Activated CD8-positive, alpha-beta memory T cell treated with anti-CD3 and anti-CD28 coated beads for 24 hours (primary cell): ENCODE measurements around the gene OPN1MW3.
"Not testable (repeated sequence)": the region's sequence is repeated elsewhere in the genome, so short reads cannot be mapped to it uniquely, and the experiment has no call there.

ENCODE experiments used
- DNase-seq: peaks from one replicate; pipeline ENCODE4 v3.0.0-alpha.2; 2020

OPN1MW3 gene

GRCh38 chrX:154298312-154298711 is 40.9 kb downstream of the OPN1MW3 start:
- DNase-seq, result no peak

GRCh38 chrX:154300816-154301215 is 43.4 kb downstream of the OPN1MW3 start:
- DNase-seq, result no peak

DNA sequence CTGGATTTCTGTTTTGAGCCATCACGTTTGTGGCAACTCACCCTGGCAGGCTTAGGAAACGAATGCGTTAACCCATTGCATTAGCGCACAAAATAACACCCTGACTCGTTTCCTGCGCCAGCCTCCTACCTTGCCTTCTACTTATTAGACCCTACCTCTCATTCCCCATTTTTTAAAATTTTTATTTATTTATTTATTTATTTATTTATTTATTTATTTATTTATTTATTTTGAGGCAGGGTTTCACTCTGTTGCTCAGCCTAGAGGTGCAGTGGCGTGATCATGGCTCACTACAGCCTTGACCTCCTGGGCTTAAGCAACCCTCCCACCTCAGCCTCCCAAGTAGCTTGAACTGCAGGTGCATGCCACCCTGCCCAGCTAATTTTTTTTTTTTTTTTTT is 45.6 kb downstream of the OPN1MW3 start:
- DNase-seq, result not testable (repeated sequence)

GRCh38 chrX:154303476-154303875 is 46.1 kb downstream of the OPN1MW3 start:
- no peak for DNase-seq

- no peak for DNase-seq
These were observed 47.5 kb downstream of the OPN1MW3 start for GRCh38 chrX:154304846-154305245.

DNA sequence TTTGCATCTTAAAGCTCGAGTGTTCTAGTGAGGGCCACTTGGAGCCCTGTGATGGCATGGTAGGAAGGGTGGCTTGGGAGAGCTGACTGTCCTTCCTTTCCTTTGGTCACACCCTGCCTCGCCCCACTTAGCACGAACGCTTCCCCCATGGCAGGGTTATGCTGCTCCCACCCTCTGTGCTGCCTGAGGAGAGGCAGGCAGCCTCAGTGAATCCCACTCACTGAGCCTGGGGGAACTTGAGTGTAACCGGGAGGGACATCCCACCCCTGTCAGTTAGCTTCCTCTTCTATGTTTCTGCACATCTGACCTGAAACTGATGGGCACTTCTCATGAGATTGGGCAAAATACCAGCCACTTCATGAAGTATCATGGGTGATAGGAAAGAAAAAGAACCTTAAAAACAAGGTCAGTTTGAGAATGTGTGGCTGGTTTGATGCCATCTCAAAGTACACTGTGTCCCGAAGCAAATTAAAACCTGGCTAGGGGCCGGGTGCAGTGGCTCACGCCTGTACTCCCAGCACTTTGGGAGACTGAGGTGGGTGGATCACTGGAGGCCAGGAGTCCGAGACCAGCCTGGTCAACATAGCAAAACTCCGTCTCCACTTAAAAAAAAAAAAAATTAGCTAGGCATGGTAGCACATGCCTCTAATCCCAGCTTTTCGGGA is 48.3 kb downstream of the OPN1MW3 start:
- DNase-seq, result no peak

GRCh38 chrX:154307202-154307601 is 49.8 kb downstream of the OPN1MW3 start:
- no peak for DNase-seq

DNA sequence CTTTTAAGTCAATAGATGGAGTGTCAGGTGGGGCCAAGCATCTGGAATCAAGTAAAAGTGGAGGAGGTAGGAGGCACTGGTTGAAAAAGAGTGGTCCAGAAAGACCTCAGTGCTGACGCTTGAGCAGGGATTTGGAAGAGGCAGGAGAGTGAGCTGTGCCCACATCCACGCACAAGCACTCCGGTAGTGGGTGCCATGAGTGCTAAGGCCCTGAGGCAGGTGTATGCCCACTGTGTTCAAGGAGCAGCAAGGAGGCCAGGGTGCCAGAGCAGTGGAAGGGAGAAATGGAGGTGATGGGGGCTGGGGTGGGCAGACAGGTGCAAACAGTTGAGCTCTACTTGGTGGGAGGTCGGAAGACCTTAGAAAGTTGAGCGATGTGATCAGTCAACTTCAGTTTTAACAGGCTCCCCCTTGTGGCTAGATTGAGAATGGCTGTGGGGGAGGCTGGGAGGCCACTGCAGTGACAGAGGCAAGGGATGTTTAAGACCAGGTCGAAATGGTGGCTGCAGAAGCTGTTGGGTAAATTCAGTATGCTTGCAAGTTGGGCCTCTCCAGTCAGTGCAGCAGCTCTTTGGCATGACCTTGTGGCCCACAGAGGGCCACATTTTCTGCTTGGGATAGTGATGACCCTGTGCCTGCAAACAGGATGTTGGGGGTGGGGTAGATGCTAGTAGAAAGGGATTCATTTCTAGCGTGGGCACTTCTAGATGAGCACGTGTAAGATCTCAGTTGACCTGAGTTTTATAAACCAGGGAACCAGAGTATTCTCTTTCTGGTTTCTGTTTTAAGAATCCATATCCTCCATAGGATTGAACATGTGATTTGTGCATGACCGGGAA is 50.9 kb downstream of the OPN1MW3 start:
- peak; percentile 93 for DNase-seq

GRCh38 chrX:154309041-154309775 is 51.8 kb downstream of the OPN1MW3 start:
- DNase-seq, result no peak

- DNase-seq, result no peak
These were observed 53.5 kb downstream of the OPN1MW3 start for GRCh38 chrX:154310616-154311536.

DNA sequence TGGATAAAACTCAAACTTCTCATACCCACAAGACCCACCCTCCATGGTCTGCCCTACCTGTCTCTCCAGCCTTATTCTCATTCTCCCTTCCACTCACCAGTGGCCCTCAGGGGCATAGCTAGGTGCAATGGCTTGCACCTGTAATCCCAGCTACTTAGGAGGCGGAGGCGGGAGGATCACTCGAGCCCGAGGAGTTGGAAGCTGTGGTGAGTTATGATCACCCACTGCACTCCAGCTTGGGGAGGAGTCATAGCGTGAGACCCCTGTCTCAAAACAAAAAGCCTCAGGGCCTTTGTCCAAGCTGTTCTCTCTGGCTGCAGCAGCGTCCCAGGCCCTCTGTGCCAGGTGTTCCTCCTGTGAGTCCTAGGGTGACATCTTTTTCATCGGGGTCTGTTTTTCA is 54.7 kb downstream of the OPN1MW3 start:
- no peak for DNase-seq

DNA sequence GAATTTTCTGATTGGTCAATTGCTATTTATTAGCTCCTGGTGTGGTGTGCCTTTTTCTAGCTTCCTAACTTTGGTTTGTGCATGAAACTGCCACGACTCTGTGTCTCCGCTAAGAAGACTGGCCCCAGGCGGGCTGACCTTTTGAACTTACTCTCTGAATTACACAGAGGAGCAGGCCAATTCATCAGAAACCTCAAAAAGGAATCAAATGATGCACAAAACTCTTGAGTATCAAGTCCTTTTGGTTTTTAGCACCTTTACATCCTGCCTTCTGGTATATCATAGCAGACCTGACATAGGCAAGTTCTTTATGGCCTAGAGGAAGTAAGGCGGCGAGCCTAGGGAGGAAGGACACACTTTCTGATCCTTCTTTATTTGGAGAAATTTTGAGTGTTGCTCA is 55.8 kb downstream of the OPN1MW3 start:
- DNase-seq, result no peak

GRCh38 chrX:154315416-154315815 is 58.0 kb downstream of the OPN1MW3 start:
- DNase-seq, result no peak

DNA sequence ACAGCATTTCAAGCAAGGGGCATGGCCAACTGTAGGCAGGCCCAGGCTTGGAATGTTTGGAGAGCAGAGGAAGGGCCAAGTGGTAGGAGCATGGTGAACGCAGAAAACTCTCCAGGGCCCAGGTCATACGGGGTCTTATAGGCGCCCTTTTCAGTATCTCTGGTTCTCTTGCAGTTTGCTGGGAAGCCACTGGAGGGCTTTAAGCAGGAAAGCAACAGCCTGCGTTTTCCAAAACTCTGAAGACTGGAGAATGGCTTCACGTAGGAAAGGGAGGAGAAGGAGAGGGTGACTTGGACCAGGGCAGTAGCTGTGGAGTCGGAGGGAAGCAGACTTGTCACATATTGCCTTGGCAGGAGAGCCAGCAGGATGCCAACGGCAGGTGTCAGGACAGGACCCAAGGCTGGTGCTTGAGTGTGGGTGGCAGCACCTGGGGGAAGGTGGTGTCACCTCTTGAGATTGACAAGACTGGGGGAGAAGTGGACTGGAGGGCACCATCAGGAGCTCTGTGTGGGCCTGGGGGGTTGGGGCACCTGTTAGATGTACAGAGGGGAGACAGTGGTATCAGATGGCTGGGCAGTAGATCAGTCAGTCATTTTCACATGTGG is 60.1 kb downstream of the OPN1MW3 start:
- DNase-seq, result no peak

DNA sequence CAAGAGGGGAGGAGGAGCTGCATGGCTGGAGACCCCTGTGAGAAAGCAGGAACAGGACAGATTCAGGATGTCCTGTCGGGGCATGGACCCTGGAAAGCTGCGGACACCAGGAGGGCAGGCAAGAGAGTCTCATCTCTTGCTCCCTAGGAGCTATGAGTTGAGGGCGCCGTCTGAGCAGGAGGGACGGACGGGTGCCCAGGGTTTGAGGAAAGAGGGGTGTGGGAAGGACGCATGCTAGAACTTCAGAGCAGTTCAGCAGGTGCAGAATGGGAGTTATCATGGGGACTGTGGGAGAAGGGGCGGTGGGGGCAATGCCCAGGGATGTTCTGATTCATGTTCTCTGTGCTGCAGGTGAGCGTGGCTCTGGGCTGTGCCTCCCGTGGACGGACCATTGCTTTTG is 63.0 kb downstream of the OPN1MW3 start:
- no peak for DNase-seq
